Panc1 (cell line): Measurements from ENCODE around the gene TBX4. TPM values are rescaled to one million over a fixed set of nuclear protein-coding genes. Genes with fewer than 3 reads are reported as not detected.

Experiments used
- ATAC-seq: fragments of 200-7000 bp; cut with Tn5 transposase; 2 replicates; pipeline ENCODE4 v1.9.1; 2020; ENCODE audit warnings: mild to moderate bottlenecking, moderate library complexity
- BruUV-seq: library from RNA; stranded (reverse); fragments of 400-500 nt; replicated peaks from 2 replicates; lab custom pipeline; 2021; lab: Mats Ljungman, UMichigan
- CTCF ChIA-PET: fragments of 300-600 bp; sonication (Branson Sonifier 250); formaldehyde crosslinking; loops from one replicate; lab custom pipeline; 2022; ENCODE audit warnings: antibody characterized with exemption; lab: Charles Lee
- POLR2A ChIA-PET: fragments of 300-600 bp; sonication (Branson Sonifier 250); formaldehyde crosslinking; loops from one replicate; lab custom pipeline; 2022; ENCODE audit warnings: antibody characterized with exemption; lab: Charles Lee
- DNase-seq: peaks from one replicate; pipeline ENCODE4 v3.0.0-alpha.2; 2010; ENCODE audit warnings: low read depth, low spot score
- H3K27ac ChIP-seq: 2 replicates; pipeline ENCODE4 v1.5.1; 2011; ENCODE audit warnings: mild to moderate bottlenecking, low read length, inconsistent platforms
- H3K27me3 ChIP-seq: fragments of 200-500 bp; sonication (Bioruptor generic); 2 replicates; pipeline ENCODE4 v1.6.0; 2014; ENCODE audit warnings: low read length, inconsistent platforms; ENCODE audit not compliant: control insufficient read depth, insufficient read depth
- H3K36me3 ChIP-seq: fragments of 200-500 bp; sonication (Bioruptor generic); 2 replicates; pipeline ENCODE4 v1.5.1; 2014; ENCODE audit warnings: inconsistent platforms, mild to moderate bottlenecking, low read length, moderate library complexity; ENCODE audit not compliant: control insufficient read depth, insufficient read depth
- H3K4me1 ChIP-seq: 2 replicates; pipeline ENCODE4 v1.5.1; 2011; ENCODE audit warnings: inconsistent platforms, mild to moderate bottlenecking, low read length, moderate library complexity; ENCODE audit not compliant: control insufficient read depth, insufficient read depth
- H3K4me3 ChIP-seq, 2 experiments: 2 replicates each; pipeline ENCODE4 v1.5.1; 2011 to 2012; ENCODE audit warnings: low read depth in 2 of 2, low read length in 2 of 2, mild to moderate bottlenecking in 2 of 2, inconsistent platforms in 1 of 2, moderate library complexity in 1 of 2
- H3K9me3 ChIP-seq: fragments of 200-500 bp; sonication (Bioruptor generic); 2 replicates; pipeline ENCODE4 v1.5.1; 2014; ENCODE audit warnings: low read depth, mild to moderate bottlenecking, inconsistent platforms, low read length, moderate library complexity; ENCODE audit not compliant: control insufficient read depth, insufficient read depth
- CTCF ChIP-seq: fragments of 450-650 bp; IDR thresholded peaks from 2 replicates; pipeline ENCODE4 v1.5.1; 2017; ENCODE audit warnings: mild to moderate bottlenecking
- POLR2AphosphoS5 ChIP-seq: IDR thresholded peaks from 2 replicates; pipeline ENCODE4 v1.6.1; 2012; ENCODE audit warnings: mild to moderate bottlenecking, low read depth, low read length, moderate library complexity
- REST ChIP-seq, 2 experiments: IDR thresholded peaks; 2 replicates each; pipeline ENCODE4 v1.6.1; 2011 to 2012; ENCODE audit warnings: low read depth in 2 of 2, control low read depth in 1 of 2, low read length in 1 of 2, mild to moderate bottlenecking in 1 of 2, moderate library complexity in 1 of 2; ENCODE audit not compliant: insufficient read depth in 1 of 2
- SIN3A ChIP-seq: IDR thresholded peaks from 2 replicates; pipeline ENCODE4 v1.6.1; 2012; ENCODE audit warnings: low read depth, mild to moderate bottlenecking, low read length, moderate library complexity, borderline replicate concordance; ENCODE audit not compliant: insufficient read depth
- TCF7L2 ChIP-seq: IDR thresholded peaks from 2 replicates; pipeline ENCODE4 v1.6.1; 2011; ENCODE audit warnings: mild to moderate bottlenecking, low read depth, low read length, inconsistent platforms
- in situ Hi-C: cut with HindIII; loops from 2 replicates; pipeline ENCODE4 v1.10.0; 2016; ENCODE audit warnings: low sequenced_read_pairs, low pct_unique_long_range_greater_than_20kb
- intact Hi-C: fragments of 100-400 bp; cut with micrococcal nuclease; formaldehyde crosslinking; loops from one replicate; pipeline ENCODE4 v1.10.0; 2022; ENCODE audit not compliant: unreplicated experiment
- total RNA-seq: library from RNA; stranded (reverse); gene quantifications from one replicate; pipeline ENCODE4 v1.2.1, GENCODE V29; 2021; ENCODE audit not compliant: unreplicated experiment

The TBX4 gene
- total RNA-seq, 1 experiment from 2014 or later, result not detected

DNA sequence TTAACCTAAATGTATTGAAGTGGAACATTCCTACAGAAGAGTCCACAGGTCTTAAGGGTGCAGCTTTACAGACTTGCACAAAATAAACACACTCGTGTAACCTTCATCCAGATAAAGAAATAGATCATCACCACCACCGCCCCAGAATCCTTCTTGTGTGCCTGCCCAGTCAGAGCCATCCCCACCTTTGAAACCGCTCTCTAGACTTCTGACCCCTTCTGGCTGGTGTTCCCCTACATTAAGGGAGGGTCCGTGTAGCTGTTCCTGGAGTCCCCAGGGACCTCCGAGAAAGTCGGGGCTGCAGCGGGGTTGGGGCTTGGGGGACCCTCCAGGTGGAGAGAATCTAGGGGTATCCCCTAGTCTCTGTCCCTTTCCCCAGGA lies 9.4 kb downstream of the TBX4 start:
- ChIA-PET CTCF (interaction anchor here (0.7 kb wide), 1 partner anchor 420 kb away, joined by 8 read pairs; no protein-coding TSS in a partner anchor), POLR2A (interaction anchor here (0.8 kb wide), 1 partner anchor 646 kb away, joined by 13 read pairs; no protein-coding TSS in a partner anchor)
- H3K36me3 ChIP-seq, result no peaks in the 10 kb centered on the region
- H3K9me3 ChIP-seq, result no peaks in the 10 kb centered on the region
- BruUV-seq, result no TSS peak
- DNase-seq, result no peak
- H3K4me1 ChIP-seq, result peaks cover 7% of the 10 kb centered on the region; the same call in 1 of the 2 replicates
- no peak overlapping the region; a peak in 1 of 4 replicates for H3K4me3 ChIP-seq
- ATAC-seq, result no peak
- intact Hi-C loops, result no loop called here
- no peak overlapping the region for H3K27ac ChIP-seq
- in situ Hi-C loops, result no loop called here
- no peak for TF ChIP-seq CTCF
- no peak for TF ChIP-seq SIN3A
- no peak for TF ChIP-seq TCF7L2
- TF ChIP-seq REST (IDR thresholded peaks at IDR 0.05; ENCODE audit: insufficient read depth in 1 of 2, low read depth in 2 of 2, low read length in 1 of 2), result no peak
- TF ChIP-seq POLR2AphosphoS5, result no peak
- no peaks in the 10 kb centered on the region for H3K27me3 ChIP-seq

DNA sequence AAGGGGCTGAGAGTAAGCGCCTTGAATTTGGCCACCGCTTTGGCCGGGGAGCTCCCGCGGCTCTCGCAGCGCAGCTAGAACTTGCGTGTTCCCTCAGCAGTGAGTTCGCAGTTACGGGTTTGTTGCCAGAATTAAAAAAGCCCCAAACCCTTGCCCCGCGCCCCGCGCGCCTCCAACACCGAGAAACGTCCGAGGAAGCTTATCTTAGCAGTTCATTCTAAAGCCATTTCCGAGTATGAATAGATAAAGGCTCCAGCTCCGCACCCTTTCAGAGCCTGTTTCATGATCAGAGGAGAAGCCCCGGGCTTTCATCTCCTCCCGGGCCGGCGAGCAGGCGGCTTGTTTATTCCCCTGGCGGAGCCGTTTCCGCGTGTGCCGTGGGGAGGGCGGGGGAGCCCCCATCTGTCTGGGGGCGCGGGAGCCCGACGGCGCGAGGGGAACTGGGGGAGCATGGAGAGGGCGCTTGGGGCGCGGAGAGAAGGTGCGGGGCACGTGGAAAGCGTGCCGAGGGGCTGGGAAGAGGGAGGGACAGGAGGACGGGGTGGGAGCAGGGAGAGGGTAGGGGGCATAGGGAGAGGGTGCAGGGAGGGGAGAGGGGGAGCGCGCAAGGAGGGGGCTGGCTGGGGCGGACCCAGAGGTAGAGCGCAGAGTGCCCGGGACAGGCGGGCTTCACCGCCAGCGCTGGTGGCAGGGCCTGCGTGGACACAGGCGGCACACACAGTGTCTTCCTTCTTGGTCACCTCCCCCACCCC lies 9.9 kb downstream of the TBX4 start:
- Histone ChIP-seq H3K4me3 (peak overlapping the region; percentile 20 to 47), H3K27ac (no peak overlapping the region), H3K36me3 (no peaks in the 10 kb centered on the region), H3K9me3 (no peaks in the 10 kb centered on the region), H3K4me1 (peaks cover 7% of the 10 kb centered on the region; the same call in 1 of the 2 replicates), H3K27me3 (no peaks in the 10 kb centered on the region)
- ChIA-PET POLR2A (interaction anchor here (0.8 kb wide), 1 partner anchor 646 kb away, joined by 13 read pairs; no protein-coding TSS in a partner anchor), CTCF (interaction anchor here (0.7 kb wide), 1 partner anchor 420 kb away, joined by 8 read pairs; no protein-coding TSS in a partner anchor)
- in situ Hi-C loops, result no loop called here
- no TSS peak for BruUV-seq
- no peak for DNase-seq
- intact Hi-C loops, result no loop called here
- no peak for ATAC-seq
- TF ChIP-seq SIN3A (no peak), REST (IDR thresholded peaks at IDR 0.05; ENCODE audit: insufficient read depth in 1 of 2, low read depth in 2 of 2, low read length in 1 of 2) (no peak), POLR2AphosphoS5 (no peak), TCF7L2 (no peak), CTCF (no peak)
